GM18498 (cell line): ENCODE measurements around the gene MAN2A1.
"Not testable (repeated sequence)": the region's sequence is repeated elsewhere in the genome, so short reads cannot be mapped to it uniquely, and the experiment has no call there.

Experiments
- ATAC-seq: cut with Tn5 transposase; IDR thresholded peaks from one replicate; pipeline ENCODE4 v1.9.1; 2021; ENCODE audit warnings: mild to moderate bottlenecking, moderate library complexity; ENCODE audit not compliant: unreplicated experiment

MAN2A1 gene

GRCh38 chr5:109812698-109813097 is 123.0 kb downstream of the MAN2A1 start:
- ATAC-seq = no peak

GRCh38 chr5:109816732-109817131 is 127.0 kb downstream of the MAN2A1 start:
- ATAC-seq = no peak

DNA sequence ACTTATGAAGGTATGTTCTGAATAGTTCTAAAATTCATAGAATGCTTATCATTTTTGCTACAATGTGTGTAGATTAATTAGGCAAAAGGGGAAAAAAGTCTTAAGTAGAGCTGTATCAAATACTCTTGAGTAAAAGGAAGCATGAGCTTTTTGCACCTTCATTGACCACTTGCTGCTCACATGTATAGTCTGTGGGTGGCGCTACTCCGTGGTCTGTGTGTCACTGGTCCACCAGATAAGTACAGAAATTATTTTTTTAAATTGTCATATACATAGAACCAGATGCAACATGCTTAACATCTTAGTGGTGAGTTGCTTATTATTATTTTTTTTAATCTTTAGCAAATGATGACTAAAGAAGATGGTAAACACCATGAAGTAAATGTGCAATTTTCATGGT is 130.2 kb downstream of the MAN2A1 start:
- ATAC-seq = no peak

DNA sequence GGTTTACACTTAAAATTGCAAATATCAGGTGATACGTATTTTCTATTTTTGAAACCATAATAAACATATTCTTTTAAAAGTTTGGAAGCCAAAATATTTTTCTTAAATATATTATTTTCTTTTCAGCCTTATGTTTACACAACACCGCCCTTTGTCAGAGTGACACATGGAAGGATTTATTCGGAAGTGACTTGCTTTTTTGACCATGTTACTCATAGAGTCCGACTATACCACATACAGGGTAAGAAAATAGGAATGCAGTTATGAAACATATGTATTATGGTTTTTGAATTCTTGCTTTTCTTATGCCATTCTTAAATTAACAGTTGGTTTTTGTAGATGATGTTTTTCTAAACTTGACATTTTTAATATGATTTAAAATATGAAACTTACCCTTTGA is 133.9 kb downstream of the MAN2A1 start:
- ATAC-seq = no peak

DNA sequence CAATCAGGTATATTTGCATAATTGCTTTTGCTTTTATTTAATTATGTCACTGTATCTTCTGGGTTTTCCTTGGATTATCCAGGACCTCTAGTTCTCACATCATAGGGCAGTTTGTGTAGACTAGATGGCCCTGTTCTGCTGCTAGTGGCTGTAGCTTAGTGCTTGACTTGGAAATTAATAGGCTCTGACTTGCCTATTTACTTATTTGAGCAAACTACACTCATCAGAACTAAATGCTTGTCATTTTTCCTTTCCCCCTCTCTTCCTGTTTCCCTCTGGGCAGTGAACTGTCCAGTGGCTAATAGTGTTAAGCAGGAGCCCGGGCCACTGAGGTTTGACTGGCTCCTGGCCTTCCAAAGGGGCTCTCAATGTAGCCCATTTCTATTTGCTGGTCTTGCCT is 135.7 kb downstream of the MAN2A1 start:
- no peak for ATAC-seq

DNA sequence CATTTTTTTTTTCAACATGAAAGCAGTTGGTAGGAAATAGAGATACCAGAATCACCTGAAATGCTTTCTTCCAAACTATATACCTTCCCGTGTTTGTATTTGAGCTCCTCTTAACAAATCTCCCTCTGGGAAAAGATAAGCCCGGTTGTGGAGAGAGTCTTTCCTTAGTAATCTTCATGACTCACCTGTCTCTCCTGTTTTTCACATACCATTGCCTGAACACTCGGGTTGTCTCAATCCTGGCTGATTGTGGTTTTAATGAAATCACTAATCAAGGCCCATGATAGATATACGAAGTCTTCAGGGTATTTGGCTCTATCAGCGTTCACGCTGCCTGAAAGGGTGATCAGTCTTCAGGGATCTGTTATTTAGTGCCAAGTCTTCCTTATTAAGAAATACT is 136.7 kb downstream of the MAN2A1 start:
- ATAC-seq = no peak

DNA sequence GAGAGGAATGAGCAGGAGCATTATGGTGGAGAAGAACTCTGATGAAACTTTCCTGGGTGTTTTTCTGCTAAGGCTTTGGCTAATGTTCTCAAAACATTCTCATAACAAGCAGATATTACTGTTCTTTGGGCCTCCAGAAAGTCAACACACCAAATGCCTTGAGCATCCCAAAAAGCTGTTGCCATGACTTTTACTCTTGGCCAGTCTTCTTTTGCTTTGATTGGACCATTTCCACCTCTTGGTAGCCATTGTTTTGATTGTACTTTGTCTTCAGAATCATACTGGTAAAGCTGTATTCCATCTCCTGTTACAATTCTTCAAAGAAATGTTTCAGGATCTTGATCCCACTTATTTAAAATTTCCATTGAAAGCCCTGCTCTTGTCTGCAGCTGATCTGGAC is 139.6 kb downstream of the MAN2A1 start:
- ATAC-seq = no peak

DNA sequence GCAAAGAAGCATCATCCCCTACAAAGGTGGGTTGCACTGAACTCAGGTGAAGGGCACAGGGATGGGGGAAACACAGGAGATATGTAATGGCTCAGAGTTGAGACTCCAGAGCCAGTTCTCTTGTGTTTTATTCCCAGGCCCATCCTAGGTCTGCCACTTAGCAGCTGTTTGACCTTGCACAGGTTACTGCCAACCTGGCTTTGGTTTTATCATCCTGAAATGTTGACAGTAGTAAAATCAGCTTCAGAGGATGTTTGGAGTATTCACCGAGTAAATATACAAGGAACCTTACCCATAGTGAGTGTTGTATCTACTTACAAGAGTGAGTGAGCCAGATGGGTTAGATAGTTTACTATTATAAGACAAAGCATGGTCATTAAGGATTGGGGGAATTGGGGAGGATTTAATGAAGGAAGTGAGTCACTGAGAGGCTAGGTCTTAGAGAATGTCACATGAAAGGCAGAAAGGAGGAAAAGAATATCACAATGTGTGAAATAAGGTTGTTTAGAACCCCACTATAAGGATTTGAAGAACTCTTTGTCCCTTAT is 141.3 kb downstream of the MAN2A1 start:
- no peak for ATAC-seq

DNA sequence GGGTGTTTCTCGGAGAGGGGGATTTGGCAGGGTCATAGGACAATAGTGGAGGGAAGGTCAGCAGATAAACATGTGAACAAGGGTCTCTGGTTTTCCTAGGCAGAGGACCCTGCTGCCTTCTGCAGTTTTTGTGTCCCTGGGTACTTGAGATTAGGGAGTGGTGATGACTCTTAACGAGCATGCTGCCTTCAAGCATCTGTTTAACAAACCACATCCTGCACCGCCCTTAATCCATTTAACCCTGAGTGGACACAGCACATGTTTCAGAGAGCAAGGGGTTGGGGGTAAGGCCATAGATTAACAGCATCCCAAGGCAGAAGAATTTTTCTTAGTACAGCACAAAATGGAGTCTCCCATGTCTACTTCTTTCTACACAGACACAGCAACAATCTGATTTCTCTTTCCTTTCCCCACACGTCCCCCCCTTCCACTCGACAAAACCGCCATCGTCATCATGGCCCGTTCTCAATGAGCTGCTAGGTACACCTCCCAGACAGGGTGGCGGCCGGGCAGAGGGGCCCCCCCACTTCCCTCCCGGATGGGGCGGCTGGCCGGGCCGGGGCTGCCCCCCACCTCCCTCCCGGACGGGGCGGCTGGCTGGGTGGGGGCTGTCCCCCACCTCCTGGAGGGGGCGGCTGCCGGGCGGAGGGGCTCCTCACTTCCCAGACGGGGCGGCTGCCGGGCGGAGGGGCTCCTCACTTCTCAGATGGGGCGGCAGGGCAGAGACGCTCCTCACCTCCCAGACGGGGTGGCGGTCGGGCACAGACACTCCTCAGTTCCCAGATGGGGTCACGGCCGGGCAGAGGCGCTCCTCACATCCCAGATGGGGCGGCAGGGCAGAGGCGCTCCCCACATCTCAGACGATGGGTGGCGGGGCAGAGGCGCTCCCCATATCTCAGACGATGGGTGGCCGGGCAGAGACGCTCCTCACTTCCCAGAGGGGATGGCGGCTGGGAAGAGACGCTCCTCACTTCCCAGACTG is 142.8 kb downstream of the MAN2A1 start:
- not testable (repeated sequence) for ATAC-seq

- no peak for ATAC-seq
Observed at GRCh38 chr5:109833946-109834345, 144.2 kb downstream of the MAN2A1 start.

DNA sequence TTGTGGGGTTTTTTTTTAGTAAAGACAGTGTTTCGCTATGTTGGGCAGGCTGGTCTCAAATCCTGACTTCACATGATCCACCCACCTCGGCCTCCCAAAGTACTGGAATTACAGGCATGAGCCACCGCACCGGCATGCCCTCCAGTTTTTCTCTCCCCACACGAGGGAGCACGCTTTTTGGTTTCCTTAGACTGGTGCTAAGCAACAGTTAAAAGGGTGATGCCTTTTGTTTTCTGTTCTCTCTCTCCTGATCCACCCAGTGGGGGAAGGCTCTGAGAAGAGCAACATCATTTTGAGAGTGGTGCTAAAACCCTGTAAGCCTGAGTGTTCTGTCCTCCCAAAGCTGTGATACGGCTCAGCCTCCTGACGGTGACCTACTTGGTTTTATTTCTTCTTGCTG is 146.6 kb downstream of the MAN2A1 start:
- no peak for ATAC-seq

- no peak for ATAC-seq
Observed at GRCh38 chr5:109837231-109837861, 147.6 kb downstream of the MAN2A1 start.

GRCh38 chr5:109838157-109838556 is 148.4 kb downstream of the MAN2A1 start:
- no peak for ATAC-seq

DNA sequence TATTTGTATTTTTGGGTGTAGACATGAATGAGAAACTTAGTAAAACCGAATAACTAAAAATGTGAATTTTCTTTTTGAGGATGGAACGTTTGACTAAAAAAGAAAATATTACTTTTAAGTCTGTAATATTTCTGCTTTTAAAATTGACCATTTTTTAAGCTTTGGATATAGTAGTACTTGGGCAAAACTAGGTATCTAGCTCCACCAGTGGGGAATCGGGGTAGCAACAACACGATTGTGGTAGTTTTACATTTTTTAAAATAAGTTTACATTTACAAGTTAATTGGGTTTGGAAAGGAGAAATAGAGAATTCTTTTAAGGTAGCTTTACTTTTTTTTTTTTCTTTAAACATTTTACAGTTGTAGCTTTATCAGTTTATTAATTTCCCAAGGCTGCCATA is 154.4 kb downstream of the MAN2A1 start:
- no peak for ATAC-seq

DNA sequence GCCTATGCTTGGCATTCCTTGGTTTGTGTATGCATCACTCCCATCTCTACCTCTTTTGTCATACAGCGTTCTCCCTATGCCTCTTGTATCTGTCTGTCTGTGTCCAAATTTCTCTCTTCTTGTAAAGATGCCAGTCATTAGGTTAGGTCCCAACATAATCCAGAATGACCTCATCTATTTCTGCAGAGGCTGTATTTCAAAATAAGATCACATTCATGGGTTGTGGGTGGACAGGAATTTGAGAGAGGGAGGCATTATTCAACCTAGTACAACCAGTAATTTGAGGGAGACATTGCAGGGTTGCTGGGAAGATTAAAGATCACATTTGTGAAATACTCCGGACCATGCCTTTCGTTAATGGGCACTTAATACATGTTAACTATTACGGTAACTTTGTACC is 155.0 kb downstream of the MAN2A1 start:
- ATAC-seq = no peak

- ATAC-seq = no peak
Observed at GRCh38 chr5:109848130-109848529, 158.4 kb downstream of the MAN2A1 start.

DNA sequence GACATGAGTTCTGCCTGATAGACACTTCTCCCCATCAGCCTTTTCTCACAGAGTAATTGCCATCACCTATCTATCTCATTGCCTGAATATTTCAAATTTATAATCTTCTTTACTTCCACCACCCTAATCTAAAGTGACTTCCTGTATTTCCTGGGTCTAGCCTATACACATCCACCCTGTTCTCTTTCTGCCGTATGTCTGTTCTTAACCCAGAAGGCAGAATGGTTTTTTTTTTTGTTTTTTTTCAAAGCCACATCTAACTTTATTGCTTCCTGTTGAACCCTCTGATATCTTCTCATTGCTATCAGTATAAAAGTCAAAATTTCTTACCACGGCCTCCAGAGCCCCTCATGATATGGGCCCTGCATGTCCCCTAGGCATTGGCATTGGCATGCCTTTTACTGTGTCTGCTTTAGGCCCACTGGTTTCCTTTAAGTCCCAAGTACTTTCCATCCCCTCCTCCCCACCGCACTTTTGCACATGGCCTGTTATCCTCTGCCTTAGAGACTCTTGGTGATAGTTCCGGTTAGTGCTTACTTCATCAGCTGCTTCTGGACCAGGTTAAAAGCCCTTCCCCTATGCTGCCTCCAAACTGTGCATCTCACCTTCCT is 159.9 kb downstream of the MAN2A1 start:
- no peak for ATAC-seq

DNA sequence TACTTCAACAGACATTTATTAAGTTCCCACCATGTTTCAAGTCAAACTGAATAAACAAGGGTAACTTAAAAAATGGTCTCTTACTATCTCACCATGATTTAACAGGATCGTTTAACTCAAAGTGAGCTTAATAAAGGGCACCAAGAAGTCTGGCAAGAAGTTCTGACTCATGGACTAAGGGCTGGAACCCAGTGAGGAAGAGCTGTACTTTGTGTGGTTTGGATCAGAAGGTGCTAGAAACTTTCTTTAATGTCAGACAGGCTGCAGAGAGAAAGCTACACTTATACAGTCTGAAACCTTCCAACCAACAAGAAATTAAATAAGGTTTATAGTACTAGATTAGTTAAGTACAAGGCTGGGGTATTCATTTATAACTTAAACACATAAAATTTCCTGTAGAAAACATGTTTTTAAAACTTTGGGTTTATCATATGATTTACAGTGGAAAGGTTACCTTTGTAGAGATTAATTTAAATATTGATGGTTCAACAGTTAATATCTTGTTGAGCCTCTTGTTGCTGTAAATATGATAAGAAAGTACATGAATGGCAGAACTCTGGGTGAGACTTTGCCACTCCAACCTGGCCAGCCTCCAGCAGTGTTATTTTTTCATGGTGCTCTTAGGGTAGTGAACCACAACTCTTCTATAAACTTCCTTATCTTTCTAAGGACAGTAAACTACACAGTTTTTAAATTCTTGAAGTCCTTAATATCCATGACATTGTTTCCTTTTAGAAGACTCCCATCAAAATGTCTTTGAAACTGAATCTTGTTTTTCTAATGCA is 162.8 kb downstream of the MAN2A1 start:
- ATAC-seq = no peak

DNA sequence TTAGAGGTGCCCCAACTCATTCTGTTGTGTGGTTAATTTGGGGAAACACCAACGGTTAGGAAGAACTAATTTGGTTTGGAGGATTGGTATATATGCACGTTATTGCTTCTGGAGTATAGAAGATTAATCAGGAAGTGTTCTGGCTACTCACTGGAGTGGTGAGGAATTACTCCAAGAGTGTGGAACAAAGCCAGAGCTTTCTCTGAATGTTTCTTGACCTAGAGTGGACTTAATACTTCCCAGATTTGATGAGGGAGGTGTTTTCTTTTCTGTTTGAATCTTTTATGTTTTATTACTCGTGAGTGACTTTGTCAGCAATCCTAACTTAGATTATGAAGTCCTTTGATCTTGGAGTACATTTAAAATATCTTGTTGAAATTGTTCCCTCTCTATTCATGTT is 163.7 kb downstream of the MAN2A1 start:
- no peak for ATAC-seq

DNA sequence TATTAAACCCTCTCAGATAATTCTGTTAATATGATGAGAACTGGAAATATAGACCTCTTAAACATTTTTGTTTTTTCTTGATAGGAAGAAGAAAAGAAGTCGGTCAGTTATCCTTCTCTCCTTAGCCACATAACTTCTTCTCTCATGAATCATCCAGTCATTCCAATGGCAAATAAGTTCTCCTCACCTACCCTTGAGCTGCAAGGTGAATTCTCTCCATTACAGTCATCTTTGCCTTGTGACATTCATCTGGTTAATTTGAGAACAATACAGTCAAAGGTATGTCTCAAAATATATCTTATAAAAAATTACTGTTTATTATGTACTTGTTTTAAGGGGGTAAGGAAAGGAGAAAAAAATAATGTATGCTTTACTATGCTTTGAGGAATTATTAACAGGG is 165.3 kb downstream of the MAN2A1 start:
- ATAC-seq = no peak
